GM21825 (cell line): ENCODE results near the gene SMIM38.

Source experiments
- ATAC-seq: cut with Tn5 transposase; IDR thresholded peaks from one replicate; pipeline ENCODE4 v1.9.1; 2021; ENCODE audit warnings: mild to moderate bottlenecking, moderate library complexity; ENCODE audit not compliant: unreplicated experiment

The SMIM38 gene

DNA sequence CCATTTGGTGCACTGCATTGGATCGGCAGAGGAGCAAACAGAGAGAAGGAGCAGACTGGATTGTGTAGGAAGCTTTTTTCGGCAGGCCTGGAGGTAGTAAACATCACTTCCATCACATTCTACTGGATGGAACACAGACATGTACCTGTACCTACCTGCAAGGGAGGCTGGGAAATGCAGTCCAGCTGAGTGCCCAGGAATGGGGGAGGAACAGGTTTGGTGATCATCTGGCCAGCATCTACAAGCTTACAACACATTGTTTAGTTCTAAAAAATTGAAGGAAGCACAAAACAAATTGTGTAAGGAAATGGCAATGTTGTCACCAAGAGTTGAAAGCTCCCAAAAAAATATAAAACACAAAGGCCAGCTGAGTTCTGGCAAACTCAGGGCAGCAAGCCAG is 19.1 kb downstream of the SMIM38 start:
- ATAC-seq, result no peak

DNA sequence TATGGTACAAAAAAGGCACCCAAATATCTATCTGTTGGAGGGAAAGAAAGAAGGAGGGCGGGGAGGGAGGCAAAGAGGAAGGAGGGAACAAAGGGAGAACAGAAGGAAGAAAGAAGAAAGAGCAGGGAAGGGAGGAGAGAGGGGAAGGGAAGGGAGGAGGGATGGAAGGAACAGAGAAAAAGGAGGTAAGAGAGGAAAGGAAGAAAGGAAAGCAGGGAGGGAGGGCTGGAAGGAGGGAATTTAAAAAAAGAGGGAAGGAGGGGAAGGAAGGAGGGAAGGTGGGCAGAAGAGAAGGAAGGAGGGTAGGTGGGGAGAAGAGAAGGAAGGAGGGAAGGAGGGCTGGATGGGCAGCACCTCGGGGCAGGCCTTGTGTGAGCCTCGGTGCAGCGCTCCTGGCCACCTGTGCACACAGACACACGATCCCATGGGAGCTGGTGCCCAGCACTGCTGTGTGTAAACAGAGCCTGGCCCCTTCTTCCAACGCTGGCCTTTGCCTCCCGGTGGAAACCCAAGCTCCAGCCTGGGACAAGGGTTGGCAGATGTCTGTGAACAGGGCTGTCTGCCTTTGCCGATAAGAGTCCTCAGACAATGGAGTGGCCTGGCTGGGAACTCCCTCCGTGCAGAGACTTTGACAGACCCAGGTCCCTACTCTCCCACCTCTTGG is 23.2 kb downstream of the SMIM38 start:
- ATAC-seq, result no peak

DNA sequence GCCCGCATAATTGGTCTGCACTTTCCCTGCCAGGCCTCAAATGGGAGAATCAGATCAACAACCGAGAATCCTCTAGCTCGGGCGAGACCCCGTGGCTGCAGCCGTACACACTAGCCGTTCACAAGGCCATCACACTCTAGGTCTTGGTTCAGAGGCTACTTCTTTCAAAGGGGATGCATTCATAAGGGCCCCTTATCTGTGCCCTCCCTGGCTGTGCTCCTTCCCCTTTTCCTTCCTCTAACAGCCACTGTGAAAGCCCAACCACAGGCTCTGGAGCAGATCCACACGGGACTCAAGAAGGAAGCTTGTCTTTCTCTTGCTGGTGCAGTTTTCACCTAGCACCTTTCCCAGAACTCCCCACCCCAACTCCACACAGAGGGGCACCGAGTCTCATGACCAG is 24.5 kb downstream of the SMIM38 start:
- ATAC-seq, result no peak

DNA sequence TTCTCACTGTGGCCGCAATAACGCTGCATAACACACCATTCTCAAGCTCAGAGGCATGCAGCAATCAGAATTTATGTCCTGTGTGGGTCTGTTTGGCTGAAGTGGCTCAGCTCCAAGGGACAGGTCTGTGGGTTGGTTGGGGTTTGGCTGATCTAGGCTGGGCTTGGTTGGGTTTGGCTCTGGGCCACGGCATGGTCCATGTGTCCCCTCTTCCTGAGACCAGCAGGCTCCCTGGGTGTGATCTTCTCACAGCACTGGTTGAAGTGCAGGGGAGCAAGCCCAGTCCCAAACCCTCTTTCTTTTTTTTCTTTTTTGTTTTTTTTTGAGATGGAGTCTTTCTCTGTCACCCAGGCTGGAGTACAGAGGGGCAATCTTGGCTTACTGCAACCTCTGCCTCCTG is 25.0 kb downstream of the SMIM38 start:
- no peak for ATAC-seq

DNA sequence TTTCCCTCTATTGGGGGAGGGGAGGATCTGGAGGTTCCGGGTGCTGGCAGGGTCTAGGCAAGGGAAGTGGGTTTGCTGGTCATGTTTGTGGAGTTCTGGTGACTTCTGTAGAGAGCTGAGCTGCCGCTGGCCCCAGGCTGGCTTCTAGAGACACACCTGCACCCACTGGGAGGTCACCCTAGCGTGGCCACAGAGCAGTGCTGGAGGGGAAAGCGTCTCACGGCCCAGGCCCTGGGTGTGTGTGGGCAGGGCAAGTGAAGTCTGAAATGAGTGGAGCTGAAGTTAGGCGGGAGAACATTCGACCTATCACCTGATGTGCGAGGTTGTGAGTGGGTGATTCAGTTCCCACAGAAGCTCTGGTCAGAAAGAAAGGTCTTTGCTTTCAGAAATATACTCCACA is 27.9 kb downstream of the SMIM38 start:
- no peak for ATAC-seq

DNA sequence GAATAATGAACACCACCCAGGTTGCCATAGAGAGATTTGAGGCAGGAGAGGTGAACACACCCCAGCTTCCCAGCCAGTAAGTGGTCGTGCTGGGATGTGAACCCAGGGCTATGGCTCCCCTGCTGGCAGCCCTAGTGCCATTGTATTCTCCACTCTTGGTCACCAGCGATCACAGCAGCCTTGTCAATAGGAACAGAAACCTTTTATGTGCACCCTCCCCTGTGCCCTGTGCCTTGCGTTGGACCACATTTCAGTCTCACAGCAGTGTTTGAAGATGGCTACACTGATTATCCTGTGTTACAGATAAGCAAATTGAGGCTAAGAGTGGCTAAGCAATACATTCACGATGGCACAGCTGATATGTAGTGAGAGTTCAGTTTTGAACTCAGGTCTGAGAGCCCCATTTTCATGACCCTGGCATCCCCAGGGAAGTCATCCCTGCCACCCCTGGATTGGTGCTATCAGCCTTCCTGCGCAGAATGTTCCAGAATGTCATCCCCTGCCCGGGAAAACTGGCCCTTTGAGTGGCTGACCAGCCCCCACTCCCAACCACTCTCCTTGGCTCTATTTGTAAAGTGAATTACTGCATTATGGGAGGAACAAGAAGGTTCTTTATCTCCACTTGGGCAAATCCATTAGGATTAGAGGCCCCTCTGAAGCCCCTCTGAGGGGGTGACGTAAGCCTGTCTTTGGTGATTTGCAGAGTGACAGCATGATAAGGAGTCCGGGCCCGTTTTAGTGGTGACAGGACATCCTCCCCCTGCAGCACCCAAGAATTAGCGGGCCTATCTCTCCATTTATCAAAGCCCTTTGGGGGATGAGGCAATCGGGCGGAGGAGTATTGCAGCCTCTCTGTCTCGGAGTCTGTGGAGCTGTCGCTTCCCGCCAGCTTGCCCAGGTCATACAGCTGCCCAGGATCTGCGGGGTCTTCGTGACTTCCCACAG is 30.9 kb downstream of the SMIM38 start:
- ATAC-seq, result no peak

DNA sequence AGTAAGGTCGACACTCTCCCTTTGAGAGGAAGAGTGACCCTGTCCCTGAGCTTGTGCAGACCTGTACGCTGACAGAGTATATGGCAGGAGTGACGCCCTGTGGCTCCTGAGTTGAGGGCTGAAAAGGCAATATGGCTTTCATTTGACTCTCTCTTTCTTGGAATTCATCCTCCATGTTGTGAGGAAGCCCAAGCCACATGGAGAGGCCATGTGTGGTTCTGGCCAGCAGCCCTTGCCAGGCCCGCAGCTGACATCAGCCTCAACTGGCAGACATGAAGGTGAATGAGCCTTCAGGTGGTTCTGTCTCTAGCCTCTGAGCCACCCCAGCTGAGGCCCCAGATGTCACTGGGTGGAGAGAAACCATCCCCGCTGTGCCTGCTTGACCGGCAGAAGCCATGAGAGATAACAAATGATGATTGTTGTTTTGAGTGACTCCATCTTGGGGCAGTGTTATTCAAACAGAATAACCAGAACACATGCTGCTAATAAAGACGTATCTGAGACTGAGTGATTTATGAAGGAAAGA is 31.9 kb downstream of the SMIM38 start:
- ATAC-seq, result no peak

DNA sequence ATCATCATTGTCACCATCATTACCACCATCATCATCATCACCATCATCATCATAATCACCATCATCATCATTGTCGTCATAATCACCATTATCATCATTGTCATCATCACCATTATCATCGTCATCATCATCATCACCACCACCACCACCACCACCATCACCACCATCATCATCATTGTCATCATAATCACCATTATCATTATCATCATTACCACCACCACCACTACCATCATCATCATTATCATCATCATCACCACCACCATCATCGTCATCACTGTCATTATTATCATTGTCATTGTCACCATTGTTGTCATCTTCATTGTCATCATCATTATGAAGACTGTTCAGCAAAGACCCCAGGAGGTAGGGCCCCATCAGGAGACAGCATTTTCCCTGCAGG is 33.3 kb downstream of the SMIM38 start:
- no peak for ATAC-seq

DNA sequence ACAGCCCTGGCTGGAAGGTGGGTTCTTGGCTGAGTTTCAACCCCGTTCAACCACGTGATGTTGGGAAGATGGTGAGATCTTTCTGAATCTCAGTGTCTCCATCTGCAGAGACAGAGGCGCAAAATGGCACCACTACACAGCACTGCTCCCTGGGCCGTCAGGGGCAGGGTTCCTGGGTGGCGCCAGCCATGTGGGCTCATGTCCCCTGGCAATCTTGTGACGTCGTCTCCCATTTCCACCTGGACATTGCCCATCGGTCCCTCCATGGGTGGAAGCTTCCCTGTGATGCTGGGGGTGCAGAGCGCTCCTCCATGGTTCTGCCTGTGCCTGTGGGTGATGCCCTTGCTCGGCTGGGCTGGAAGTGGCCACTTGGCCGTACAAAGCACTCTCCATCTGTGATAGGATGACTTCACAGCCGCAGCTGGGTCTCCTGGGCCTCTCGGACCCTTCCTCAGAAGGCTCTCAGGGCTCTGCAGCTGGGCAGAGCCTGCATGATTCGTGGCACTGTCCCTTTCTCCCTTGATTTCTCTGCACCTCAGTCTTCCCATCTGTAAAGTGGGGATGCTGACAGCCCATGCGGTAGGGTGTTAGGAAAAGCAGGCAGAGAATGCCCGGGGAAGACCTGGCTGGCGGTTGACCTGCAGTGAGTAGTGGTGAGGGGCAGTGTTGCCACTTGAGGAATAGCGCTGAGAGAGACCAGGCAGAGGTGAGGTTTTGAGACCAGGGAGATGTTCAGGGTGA is 35.2 kb downstream of the SMIM38 start:
- no peak for ATAC-seq

DNA sequence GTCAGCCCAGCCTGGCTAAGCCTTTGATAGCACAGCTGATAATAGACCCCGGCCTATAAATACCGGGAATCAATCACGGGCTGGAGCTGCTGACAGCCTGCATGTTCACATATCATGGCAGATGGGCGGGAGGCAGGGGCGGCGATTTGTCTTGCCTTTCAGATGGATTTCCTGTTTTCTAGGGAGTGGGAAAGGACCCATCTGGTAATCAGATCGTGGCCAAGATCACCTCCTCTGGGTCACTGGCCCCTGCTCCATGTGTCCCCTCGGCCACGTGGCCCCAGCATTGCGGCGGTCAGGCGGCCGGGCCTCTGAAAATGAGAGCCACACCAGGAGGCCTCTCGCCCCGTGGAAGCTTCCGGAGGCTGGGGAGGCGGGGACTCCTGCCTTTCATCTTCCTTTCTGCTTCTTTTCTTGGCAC is 36.6 kb downstream of the SMIM38 start:
- ATAC-seq, result no peak

DNA sequence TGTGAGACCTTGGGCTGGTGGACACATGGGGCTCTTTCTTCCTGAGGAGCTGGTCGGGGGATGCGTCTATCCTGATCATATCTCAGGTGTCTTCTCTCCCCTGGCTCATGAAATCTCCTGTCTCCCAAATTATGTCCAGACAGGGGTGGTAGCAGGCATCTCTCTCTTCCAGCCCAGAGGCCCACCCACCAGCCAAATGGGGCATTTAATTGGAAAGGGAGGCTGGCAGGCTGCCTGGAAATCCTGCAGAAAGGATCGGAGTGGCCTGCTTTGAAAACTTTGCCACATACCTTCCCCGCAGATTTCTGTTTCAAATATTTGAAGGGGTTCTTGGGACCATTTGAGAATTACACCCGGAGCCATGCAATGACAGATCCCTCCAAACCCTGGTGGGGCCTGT is 37.4 kb downstream of the SMIM38 start:
- no peak for ATAC-seq

DNA sequence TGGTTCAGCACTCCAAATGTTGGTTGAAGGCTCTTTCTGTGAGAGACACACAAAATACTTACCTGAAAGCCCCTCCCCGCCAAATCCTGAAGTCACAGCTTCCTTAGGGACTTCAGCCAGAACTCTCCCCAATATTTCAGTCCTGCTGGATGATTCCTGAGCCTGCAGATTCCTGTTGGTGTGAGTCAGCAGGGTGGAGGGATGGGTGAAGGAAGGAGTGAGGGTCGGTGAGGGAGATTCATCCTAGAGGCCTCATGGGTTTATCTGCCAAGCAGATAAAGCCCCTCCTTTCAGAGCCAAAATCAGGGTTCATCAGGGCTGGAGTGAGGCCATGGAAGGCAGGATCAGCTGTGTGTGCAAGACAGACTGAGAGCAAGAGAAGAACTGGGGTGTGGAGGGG is 37.9 kb downstream of the SMIM38 start:
- no peak for ATAC-seq

DNA sequence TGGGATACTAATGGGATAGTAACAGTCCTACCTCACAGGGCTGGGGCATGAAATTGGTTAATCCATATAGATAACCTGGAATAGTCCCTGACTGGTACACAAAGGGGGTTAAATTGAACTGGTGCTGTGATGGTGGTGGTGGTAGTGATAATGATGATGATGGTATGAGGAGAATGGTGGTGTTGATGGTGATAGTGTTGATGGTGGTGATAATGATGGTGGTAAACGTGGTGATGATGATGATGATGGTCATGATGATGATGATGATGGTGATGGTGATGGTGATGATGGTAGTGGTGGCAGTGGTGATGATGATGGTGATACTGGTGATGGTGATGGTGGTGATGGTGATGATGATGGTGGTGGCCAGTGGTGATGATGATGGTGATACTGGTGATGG is 38.7 kb downstream of the SMIM38 start:
- no peak for ATAC-seq

DNA sequence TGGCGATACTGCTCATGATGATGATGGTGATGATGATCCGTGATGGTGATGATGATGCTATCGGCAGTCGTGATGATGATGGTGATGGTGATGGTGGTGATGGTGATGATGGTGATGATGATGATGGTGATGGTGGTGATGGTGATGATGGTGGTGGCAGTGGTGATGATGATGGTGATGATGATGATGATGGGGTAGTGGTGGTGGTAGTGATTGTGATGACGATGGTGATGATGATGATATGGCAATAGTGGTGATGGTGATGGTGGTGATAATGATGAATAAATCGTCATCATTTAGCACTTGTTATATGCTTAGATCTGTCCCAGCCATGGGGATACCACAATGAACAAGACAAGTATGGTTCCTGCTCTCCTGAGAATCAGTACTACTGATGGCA is 39.2 kb downstream of the SMIM38 start:
- no peak for ATAC-seq

DNA sequence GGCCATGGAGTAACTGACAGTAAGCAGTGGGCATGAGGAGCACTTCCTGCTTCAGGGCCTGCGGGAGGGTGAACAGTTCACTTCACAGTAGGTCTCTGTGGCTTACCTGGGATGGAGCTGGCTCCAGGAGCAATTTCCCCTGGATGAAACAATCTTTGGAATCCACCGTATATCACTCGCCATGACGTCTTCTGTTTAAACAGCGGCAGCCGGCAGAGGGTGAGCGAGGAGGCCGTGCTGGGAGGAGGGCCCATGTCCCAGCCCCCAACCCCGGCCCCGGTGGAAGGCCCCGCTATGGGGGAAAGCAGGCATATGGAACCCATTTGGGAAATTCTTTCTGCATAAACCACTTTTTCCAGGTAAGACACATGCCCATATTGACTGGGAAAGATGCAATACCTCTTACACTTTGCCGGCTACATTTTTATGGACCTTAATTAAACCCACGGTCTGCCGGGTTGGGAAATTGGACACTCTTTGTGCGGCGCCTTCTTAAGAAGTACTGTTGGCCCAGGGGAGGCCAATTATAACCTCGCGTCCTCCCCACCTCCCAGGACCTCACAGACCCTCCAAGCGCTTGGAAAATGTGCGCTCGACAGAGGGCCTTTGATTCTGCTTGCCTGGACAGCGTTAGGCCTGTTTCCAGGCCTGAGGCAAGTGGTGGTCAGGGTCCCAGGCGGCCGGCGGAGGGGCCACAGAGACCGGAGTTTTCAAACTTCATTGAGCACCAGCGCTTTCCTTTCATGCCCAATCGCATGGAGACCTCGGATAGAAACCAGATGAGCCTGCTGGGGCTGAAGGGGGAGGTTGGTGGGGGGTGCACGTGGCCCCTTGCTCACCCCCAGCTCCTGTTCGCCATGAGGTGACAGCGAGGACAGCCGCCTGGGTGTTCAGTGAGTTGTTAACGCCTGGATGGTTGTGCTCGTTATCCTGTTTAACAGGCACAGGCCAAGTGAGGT is 40.4 kb downstream of the SMIM38 start:
- no peak for ATAC-seq

DNA sequence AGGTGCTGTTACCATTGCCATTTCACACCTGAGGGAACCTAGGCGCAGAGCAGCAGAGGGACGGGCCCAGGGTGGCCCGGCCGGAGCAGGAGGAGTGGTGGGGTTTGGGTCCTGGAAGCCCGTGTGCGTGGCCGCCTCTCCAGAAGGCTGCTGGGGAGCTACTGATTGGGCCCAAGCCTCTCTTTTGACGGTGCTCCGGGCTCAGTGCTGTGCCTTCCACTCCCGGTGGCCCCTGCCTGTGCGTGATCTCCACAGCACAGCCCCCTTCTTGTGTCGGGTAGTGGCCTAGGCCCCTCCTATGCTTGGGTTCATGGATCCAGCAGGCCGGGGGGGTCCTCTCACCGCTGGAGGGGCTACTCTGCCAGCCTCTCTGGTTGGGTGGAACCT is 41.0 kb downstream of the SMIM38 start:
- no peak for ATAC-seq

DNA sequence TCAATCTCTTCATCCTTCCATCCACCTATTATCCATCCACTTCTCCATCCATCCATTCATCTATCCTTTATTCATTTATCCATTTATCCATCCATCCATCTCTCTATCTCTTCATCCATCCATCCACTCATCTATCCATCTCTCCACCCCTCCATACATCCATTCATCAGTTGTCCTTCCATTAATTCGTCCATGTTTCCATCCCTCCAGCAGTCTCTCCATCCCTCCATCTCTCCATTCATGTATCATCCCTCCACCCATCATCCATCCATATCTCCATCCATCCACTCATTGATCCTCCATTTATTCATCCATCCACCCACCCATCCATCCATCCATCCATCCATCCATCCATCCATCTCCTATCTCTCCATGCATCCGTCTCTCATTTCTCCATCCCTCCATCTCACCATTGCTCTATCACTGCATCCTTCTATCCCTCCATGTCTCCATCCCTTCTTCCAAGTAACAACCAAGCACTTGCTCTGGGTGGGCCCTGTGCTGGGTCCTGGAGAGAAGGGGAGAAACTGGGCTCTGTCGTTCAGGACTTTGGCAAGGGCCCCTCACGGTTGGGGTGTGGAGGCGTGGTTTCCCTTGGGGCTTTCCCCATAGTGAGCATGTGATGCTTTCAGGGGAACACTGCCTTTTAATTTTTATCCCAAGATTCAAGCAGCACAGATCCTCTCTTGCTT is 43.3 kb downstream of the SMIM38 start:
- no peak for ATAC-seq

DNA sequence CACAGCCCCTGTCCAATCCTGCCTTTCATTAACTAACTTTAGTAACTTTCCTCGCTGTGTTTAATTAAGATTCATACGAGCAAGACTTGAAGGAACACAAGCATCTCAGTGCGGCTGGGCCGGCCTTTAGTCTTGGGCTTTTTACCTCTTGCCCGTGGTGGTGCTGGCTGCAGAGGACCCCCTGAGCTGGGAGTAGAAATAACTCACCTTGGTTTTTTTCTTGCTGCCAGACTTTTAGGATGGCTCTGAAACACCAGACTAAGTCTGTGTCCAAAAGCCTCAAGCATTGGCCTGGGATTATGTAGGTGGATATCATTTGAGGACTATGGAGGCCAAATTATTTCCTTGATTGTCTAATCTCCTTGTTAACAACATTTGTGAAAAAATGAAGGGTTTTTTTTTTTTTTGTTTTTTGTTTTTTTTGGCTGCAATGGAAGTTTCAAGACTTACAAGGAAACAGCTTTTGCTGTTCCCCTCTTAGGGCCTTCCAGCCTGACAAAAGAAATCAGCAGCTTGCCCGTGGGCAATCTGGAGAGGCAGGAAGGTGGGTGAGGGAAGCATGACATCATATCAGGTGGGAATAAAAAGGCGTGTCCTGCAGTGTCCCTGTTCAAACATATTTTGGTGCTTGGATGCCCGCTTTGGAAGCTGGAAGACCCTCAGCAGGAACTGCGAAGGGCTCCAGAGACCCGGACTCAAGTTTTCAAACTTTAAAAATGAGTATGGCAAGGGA is 44.0 kb downstream of the SMIM38 start:
- no peak for ATAC-seq
